ENCODE data around the gene RUNX2. TPM values are rescaled to one million over a fixed set of nuclear protein-coding genes. Genes with fewer than 3 reads are reported as not detected.

RUNX2 gene
- total and polyA plus RNA-seq, 9 of the 15 experiments (the other 6 are each of a cell fraction or from before 2014, with no cell fraction given), result 0.29 to 1.00 (median 0.43) TPM

GRCh38 chr6:45421709-45422502 is 93.8 kb downstream of the RUNX2 start (continued):
- TF ChIP-seq ZNF12 (CRISPR knock-in tag; IDR thresholded peaks at IDR 0.05) (no peak), TAF1 (IDR thresholded peaks at IDR 0.05; ENCODE audit: control insufficient read depth, extremely low read depth, insufficient read depth, low read length, severe bottlenecking) (no peak), CC2D1A (IDR thresholded peaks at IDR 0.05) (no peak), GMEB1 (CRISPR knock-in tag; IDR thresholded peaks at IDR 0.05) (no peak; the same call in 1 of the 2 replicates), ZNF146 (CRISPR knock-in tag; IDR thresholded peaks at IDR 0.05; ENCODE audit: unreplicated experiment) (no peak), BCOR (IDR thresholded peaks at IDR 0.05) (0 out of 2 replicates have a peak, but pooled peaks have one; percentile 26), FOXA1 (IDR thresholded peaks at IDR 0.05; ENCODE audit: borderline replicate concordance) (no peak), ZNF431 (CRISPR knock-in tag; IDR thresholded peaks at IDR 0.05) (no peak), MAX (CRISPR knock-in tag; IDR thresholded peaks at IDR 0.05) (no peak), ZNF175 (CRISPR knock-in tag; IDR thresholded peaks at IDR 0.05; ENCODE audit: low read depth) (no peak), ZC3H4 (CRISPR knock-in tag; IDR thresholded peaks at IDR 0.05; ENCODE audit: borderline replicate concordance) (no peak), ZBTB8A (IDR thresholded peaks at IDR 0.05; ENCODE audit: partially characterized antibody) (no peak), GATA2 (CRISPR knock-in tag; IDR thresholded peaks at IDR 0.05) (no peak), ZNF311 (CRISPR knock-in tag; IDR thresholded peaks at IDR 0.05) (no peak), ZC3H11A (IDR thresholded peaks at IDR 0.05; ENCODE audit: low read depth, low read length) (no peak), FOXO4 (CRISPR knock-in tag; IDR thresholded peaks at IDR 0.05) (no peak), CCAR2 (IDR thresholded peaks at IDR 0.05; ENCODE audit: low read depth, low read length) (no peak), TAF15 (IDR thresholded peaks at IDR 0.05; ENCODE audit: low read depth, low read length) (no peak), MCM2 (IDR thresholded peaks at IDR 0.05; ENCODE audit: low read depth) (no peak), SAFB (IDR thresholded peaks at IDR 0.05; ENCODE audit: borderline replicate concordance, low read depth, low read length) (no peak), TCFL5 (CRISPR knock-in tag; conservative IDR thresholded peaks at IDR 0.05) (no peak), SREBF1 (IDR thresholded peaks at IDR 0.05; ENCODE audit: borderline replicate concordance, low read depth, low read length) (no peak), NUFIP1 (IDR thresholded peaks at IDR 0.05; ENCODE audit: partially characterized antibody) (no peak), ZNF707 (CRISPR knock-in tag; conservative IDR thresholded peaks at IDR 0.05) (no peak), SP2 (IDR thresholded peaks at IDR 0.05; ENCODE audit: extremely low read depth, low read depth, low read length, poor library complexity, severe bottlenecking) (no peak), ZNF253 (CRISPR knock-in tag; conservative IDR thresholded peaks at IDR 0.05) (no peak), TEAD1 (CRISPR knock-in tag; IDR thresholded peaks at IDR 0.05) (0 out of 4 replicates have a peak, but pooled peaks of 1 of the 2 experiments have one; percentile 35), KDM2B (CRISPR knock-in tag; IDR thresholded peaks at IDR 0.05) (no peak)

All from K562 (cell line).